Endodermal cell (in vitro differentiated cells): ENCODE results near the gene KRT76. TPM values are rescaled to one million over a fixed set of nuclear protein-coding genes. Genes with fewer than 3 reads are reported as not detected.

Experiments used
- DNase-seq: peaks from one replicate; pipeline ENCODE4 v3.0.0-alpha.2; 2017
- H3K27ac ChIP-seq: 2 replicates; pipeline ENCODE4 v1.5.1; 2013; ENCODE audit warnings: mild to moderate bottlenecking, low read depth, low read length, moderate library complexity
- H3K27me3 ChIP-seq: 2 replicates; pipeline ENCODE4 v1.6.1; 2013; ENCODE audit warnings: mild to moderate bottlenecking, low read length, moderate library complexity; ENCODE audit not compliant: insufficient read depth, control insufficient read depth, poor library complexity, severe bottlenecking
- H3K36me3 ChIP-seq: 2 replicates; pipeline ENCODE4 v1.7.0; 2013; ENCODE audit warnings: mild to moderate bottlenecking, low read length, moderate library complexity; ENCODE audit not compliant: control insufficient read depth, insufficient read depth
- H3K4me1 ChIP-seq: one replicate; pipeline ENCODE4 v1.7.0; 2013; ENCODE audit warnings: low read length; ENCODE audit not compliant: control insufficient read depth, insufficient read depth
- H3K4me3 ChIP-seq: 2 replicates; pipeline ENCODE4 v1.5.1; 2013; ENCODE audit warnings: mild to moderate bottlenecking, low read length, moderate library complexity
- H3K9ac ChIP-seq: 2 replicates; pipeline ENCODE4 v1.6.1; 2013; ENCODE audit warnings: mild to moderate bottlenecking, low read length, moderate library complexity; ENCODE audit not compliant: poor library complexity, severe bottlenecking; ENCODE audit errors: extremely low read depth
- H3K9me3 ChIP-seq: 2 replicates; pipeline ENCODE4 v1.6.1; 2013; ENCODE audit warnings: mild to moderate bottlenecking, low read length, moderate library complexity; ENCODE audit not compliant: control insufficient read depth
- H3K27ac Mint-ChIP-seq: 2 replicates; pipeline ENCODE4 v1.8.0; 2020; ENCODE audit warnings: mixed read lengths
- H3K27me3 Mint-ChIP-seq: 2 replicates; pipeline ENCODE4 v1.8.0; 2021; ENCODE audit warnings: mild to moderate bottlenecking, mixed read lengths; ENCODE audit not compliant: insufficient read depth
- H3K36me3 Mint-ChIP-seq: 2 replicates; pipeline ENCODE4 v1.8.0; 2020; ENCODE audit warnings: low read depth, mixed read lengths
- H3K4me1 Mint-ChIP-seq: 2 replicates; pipeline ENCODE4 v1.8.0; 2020; ENCODE audit warnings: mixed read lengths
- H3K4me3 Mint-ChIP-seq: 2 replicates; pipeline ENCODE4 v1.8.0; 2020; ENCODE audit warnings: mild to moderate bottlenecking, moderate library complexity, mixed read lengths
- H3K9me3 Mint-ChIP-seq: 2 replicates; pipeline ENCODE4 v1.8.0; 2020; ENCODE audit warnings: mild to moderate bottlenecking, mixed read lengths
- CTCF ChIP-seq: fragments of 200-600 bp; sonication (generic); conservative IDR thresholded peaks from 2 replicates; pipeline ENCODE4 v1.5.0; 2021; ENCODE audit warnings: antibody characterized with exemption, mild to moderate bottlenecking
- WGBS, 2 experiments: methylation state at CpG; one replicate each; pipeline versions ENCODE4 v1.1.5 to v1.1.7; 2013; ENCODE audit warnings: missing lambda C conversion rate in 2 of 2, mixed read lengths in 1 of 2; ENCODE audit not compliant: insufficient coverage in 1 of 2, insufficient read length in 1 of 2; 5-methylcytosine and 5-hydroxymethylcytosine counted together
- total RNA-seq, 2 donors: library from RNA; stranded (reverse); fragmentation: NEBNext Ultra II Directional in 1 of 2; extraction: Animal tissue kit (Norgen Biotek cat#: 25700) in 1 of 2; gene quantifications; 2 replicates in 1 of 2; 3 replicates in 1 of 2; pipeline ENCODE4 v1.2.1, GENCODE V29; 2021

KRT76 gene
- total RNA-seq, 2 donors from 2014 or later: not detected

GRCh38 chr12:52810554-52810953, 33.4 kb upstream of the KRT76 start:
- no peak overlapping the region for H3K9ac ChIP-seq
- H3K27ac ChIP-seq: no peak overlapping the region
- H3K4me3 Mint-ChIP-seq: no peak overlapping the region
- no peaks in the 10 kb centered on the region for H3K36me3 Mint-ChIP-seq
- peaks cover 18% of the 10 kb centered on the region for H3K27me3 Mint-ChIP-seq
- TF ChIP-seq CTCF: no peak
- WGBS, 2 experiments: 72 to 87% methylated on average over 4 to 5 of the region's 5 CpGs
- no peak for DNase-seq
- no peaks in the 10 kb centered on the region for H3K9me3 Mint-ChIP-seq
- no peak overlapping the region for H3K4me3 ChIP-seq
- no peak overlapping the region for H3K27ac Mint-ChIP-seq
- no peaks in the 10 kb centered on the region for H3K36me3 ChIP-seq
- H3K27me3 ChIP-seq: no peaks in the 10 kb centered on the region
- H3K9me3 ChIP-seq: no peaks in the 10 kb centered on the region
- no peaks in the 10 kb centered on the region for H3K4me1 ChIP-seq
- H3K4me1 Mint-ChIP-seq: peaks cover 7% of the 10 kb centered on the region

- Histone ChIP-seq H3K36me3 (no peaks in the 10 kb centered on the region), H3K9me3 (no peaks in the 10 kb centered on the region), H3K4me3 (no peak overlapping the region), H3K4me1 (no peaks in the 10 kb centered on the region), H3K27ac (no peak overlapping the region), H3K27me3 (no peaks in the 10 kb centered on the region), H3K9ac (no peak overlapping the region)
- Mint-ChIP-seq H3K36me3 (no peaks in the 10 kb centered on the region), H3K9me3 (no peaks in the 10 kb centered on the region), H3K4me1 (peaks cover 8% of the 10 kb centered on the region), H3K27ac (no peak overlapping the region), H3K27me3 (peaks cover 18% of the 10 kb centered on the region), H3K4me3 (no peak overlapping the region)
- WGBS, 2 experiments: 87 to 88% methylated on average over 6 to 7 of the region's 7 CpGs
- no peak for TF ChIP-seq CTCF
- DNase-seq: no peak
Observed at GRCh38 chr12:52809166-52809565, 32.0 kb upstream of the KRT76 start.

- no peak for DNase-seq
- no peaks in the 10 kb centered on the region for H3K9me3 Mint-ChIP-seq
- peaks cover 7% of the 10 kb centered on the region for H3K4me1 Mint-ChIP-seq
- no peak overlapping the region for H3K4me3 ChIP-seq
- no peaks in the 10 kb centered on the region for H3K9me3 ChIP-seq
- H3K27ac ChIP-seq: no peak overlapping the region
- TF ChIP-seq CTCF: no peak
- H3K4me3 Mint-ChIP-seq: no peak overlapping the region
- H3K27me3 ChIP-seq: no peaks in the 10 kb centered on the region
- no peaks in the 10 kb centered on the region for H3K36me3 Mint-ChIP-seq
- H3K27ac Mint-ChIP-seq: no peak overlapping the region
- no peaks in the 10 kb centered on the region for H3K4me1 ChIP-seq
- no peaks in the 10 kb centered on the region for H3K36me3 ChIP-seq
- H3K27me3 Mint-ChIP-seq: peaks cover 18% of the 10 kb centered on the region
- no peak overlapping the region for H3K9ac ChIP-seq
- 91 to 100% methylated on average over 5 to 8 of the region's 8 CpGs for WGBS, 2 experiments
Observed at GRCh38 chr12:52808573-52809160, 31.5 kb upstream of the KRT76 start.
